Suprapubic skin (tissue), 3 donors: ENCODE results near the gene RASD2.

ENCODE experiments used
- CTCF ChIP-seq, 2 donors: fragments of 200-600 bp in 1 of 2; fragments of 450-650 bp in 1 of 2; sonication (generic) in 1 of 2; IDR thresholded peaks; one replicate each; pipeline ENCODE4 v1.5.1; 2016 to 2019; ENCODE audit warnings: antibody characterized with exemption in 2 of 2, mild to moderate bottlenecking in 1 of 2, moderate library complexity in 1 of 2
- POLR2A ChIP-seq, 2 donors: fragments of 450-650 bp; IDR thresholded peaks; one replicate each; pipeline ENCODE4 v1.6.1; 2017; ENCODE audit warnings: antibody characterized with exemption in 2 of 2, mild to moderate bottlenecking in 2 of 2, moderate library complexity in 2 of 2

GRCh38 chr22:35561796-35562526 lies 21.3 kb downstream of the RASD2 start:
- TF ChIP-seq CTCF (IDR thresholded peaks at IDR 0.05) (no peak), POLR2A (IDR thresholded peaks at IDR 0.05) (no peak)
